ENCODE data around the gene SUV39H1.

DNA sequence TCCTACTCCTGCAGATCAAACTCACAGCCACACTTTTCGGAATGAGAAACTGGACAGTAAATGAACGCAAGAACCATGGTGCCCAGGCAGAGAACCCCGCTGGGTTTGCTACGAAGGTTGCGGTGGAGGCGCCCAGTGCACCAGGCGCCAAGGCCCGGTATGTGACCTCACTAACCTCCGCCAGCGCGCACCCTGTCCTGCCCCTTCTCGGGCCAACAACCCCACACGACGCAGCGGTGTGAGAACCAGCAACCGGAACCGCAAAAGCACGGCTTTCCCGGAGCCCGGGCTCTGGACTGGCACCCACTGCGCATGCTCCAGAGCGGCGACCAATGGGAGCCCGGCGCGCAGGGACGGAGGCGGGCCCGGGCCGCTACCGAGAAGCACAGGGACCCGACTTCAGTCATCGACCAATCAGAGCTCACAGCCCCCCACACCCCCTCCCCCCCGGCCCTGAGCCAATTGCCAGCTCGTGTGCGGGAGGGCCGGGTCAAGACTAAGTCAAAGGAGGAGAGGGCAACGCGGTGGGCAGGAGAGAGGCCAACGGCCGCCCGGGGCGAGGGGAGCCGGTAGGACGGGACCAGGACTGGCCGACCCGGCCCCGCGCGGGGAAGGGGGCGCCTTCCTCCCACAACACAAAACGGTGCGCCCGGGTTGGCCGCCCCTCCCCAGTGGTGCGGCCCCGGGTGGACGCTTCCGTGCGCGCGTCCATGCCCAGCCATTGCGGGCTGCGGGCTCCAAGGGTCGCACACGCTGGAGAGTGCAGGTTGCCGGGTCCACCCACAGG lies 20.2 kb upstream of the SUV39H1 start:
- TF ChIP-seq POLR2A (IDR thresholded peaks at IDR 0.05) (peak in 1 of 2 donors; percentile 20), POLR2AphosphoS5 (IDR thresholded peaks at IDR 0.05) (peak in 1 of 3 donors; percentile 25)
- TF ChIP-seq, protein P1, sequence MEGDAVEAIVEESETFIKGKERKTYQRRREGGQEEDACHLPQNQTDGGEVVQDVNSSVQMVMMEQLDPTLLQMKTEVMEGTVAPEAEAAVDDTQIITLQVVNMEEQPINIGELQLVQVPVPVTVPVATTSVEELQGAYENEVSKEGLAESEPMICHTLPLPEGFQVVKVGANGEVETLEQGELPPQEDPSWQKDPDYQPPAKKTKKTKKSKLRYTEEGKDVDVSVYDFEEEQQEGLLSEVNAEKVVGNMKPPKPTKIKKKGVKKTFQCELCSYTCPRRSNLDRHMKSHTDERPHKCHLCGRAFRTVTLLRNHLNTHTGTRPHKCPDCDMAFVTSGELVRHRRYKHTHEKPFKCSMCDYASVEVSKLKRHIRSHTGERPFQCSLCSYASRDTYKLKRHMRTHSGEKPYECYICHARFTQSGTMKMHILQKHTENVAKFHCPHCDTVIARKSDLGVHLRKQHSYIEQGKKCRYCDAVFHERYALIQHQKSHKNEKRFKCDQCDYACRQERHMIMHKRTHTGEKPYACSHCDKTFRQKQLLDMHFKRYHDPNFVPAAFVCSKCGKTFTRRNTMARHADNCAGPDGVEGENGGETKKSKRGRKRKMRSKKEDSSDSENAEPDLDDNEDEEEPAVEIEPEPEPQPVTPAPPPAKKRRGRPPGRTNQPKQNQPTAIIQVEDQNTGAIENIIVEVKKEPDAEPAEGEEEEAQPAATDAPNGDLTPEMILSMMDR (IDR thresholded peaks at IDR 0.05): no peak

Measured in suprapubic skin (tissue), 4 donors.